Measurements from ENCODE around the gene HELZ.

DNA sequence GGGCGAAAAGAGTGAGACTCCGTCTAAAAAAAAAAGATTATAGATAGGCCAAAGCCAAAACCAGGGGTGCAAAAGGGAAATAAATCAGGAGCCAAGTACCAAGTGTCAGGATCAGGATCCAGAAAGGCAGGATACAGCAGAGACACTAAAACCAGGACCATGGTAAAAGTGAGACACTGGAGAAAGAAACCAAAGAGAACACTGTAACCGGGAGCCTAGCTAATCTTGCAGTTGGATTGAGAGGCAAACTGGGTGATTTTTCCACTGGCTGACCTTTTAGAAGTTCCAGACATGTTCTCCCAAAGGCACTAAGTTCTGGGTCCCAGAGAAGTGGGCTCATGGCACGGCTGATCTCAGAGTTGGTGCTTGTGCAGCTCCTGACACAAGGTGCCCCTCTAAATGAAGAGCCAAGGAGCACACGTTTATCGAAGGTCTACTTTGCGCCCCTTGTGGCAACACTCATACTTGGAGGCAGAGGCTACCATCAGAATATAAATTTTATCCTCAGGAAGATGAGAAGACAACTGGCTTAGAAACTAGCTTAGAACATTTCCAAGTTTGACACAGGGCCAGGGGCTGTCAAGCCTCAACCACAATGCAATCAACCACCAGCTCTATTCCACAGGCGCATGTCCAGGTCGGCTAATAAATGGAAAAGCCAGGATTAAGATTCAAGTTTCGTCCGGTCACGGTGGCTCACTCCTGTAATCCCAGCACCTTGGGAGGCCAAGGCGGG is 27.5 kb upstream of the HELZ start:
- TF ChIP-seq WT1 (tag by site-specific recombination; IDR thresholded peaks at IDR 0.05) = no peak
- TF ChIP-seq ZNF561 (tag by site-specific recombination; IDR thresholded peaks at IDR 0.05; ENCODE audit: borderline replicate concordance) = no peak
- TF ChIP-seq, protein P1, sequence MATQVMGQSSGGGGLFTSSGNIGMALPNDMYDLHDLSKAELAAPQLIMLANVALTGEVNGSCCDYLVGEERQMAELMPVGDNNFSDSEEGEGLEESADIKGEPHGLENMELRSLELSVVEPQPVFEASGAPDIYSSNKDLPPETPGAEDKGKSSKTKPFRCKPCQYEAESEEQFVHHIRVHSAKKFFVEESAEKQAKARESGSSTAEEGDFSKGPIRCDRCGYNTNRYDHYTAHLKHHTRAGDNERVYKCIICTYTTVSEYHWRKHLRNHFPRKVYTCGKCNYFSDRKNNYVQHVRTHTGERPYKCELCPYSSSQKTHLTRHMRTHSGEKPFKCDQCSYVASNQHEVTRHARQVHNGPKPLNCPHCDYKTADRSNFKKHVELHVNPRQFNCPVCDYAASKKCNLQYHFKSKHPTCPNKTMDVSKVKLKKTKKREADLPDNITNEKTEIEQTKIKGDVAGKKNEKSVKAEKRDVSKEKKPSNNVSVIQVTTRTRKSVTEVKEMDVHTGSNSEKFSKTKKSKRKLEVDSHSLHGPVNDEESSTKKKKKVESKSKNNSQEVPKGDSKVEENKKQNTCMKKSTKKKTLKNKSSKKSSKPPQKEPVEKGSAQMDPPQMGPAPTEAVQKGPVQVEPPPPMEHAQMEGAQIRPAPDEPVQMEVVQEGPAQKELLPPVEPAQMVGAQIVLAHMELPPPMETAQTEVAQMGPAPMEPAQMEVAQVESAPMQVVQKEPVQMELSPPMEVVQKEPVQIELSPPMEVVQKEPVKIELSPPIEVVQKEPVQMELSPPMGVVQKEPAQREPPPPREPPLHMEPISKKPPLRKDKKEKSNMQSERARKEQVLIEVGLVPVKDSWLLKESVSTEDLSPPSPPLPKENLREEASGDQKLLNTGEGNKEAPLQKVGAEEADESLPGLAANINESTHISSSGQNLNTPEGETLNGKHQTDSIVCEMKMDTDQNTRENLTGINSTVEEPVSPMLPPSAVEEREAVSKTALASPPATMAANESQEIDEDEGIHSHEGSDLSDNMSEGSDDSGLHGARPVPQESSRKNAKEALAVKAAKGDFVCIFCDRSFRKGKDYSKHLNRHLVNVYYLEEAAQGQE (tag by site-specific recombination; IDR thresholded peaks at IDR 0.05) = no peak
- TF ChIP-seq CTCF (tag by site-specific recombination; IDR thresholded peaks at IDR 0.05) = no peak
- no peak for TF ChIP-seq MZF1 (tag by site-specific recombination; IDR thresholded peaks at IDR 0.05; ENCODE audit: borderline replicate concordance)
- TF ChIP-seq ZNF510 (tag by site-specific recombination; IDR thresholded peaks at IDR 0.05; ENCODE audit: insufficient replicate concordance) = no peak
- no peak for TF ChIP-seq ELK4 (IDR thresholded peaks at IDR 0.05; ENCODE audit: borderline replicate concordance, low read depth, low read length)
- TF ChIP-seq, protein P2, sequence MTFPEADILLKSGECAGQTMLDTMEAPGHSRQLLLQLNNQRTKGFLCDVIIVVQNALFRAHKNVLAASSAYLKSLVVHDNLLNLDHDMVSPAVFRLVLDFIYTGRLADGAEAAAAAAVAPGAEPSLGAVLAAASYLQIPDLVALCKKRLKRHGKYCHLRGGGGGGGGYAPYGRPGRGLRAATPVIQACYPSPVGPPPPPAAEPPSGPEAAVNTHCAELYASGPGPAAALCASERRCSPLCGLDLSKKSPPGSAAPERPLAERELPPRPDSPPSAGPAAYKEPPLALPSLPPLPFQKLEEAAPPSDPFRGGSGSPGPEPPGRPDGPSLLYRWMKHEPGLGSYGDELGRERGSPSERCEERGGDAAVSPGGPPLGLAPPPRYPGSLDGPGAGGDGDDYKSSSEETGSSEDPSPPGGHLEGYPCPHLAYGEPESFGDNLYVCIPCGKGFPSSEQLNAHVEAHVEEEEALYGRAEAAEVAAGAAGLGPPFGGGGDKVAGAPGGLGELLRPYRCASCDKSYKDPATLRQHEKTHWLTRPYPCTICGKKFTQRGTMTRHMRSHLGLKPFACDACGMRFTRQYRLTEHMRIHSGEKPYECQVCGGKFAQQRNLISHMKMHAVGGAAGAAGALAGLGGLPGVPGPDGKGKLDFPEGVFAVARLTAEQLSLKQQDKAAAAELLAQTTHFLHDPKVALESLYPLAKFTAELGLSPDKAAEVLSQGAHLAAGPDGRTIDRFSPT (tag by site-specific recombination; IDR thresholded peaks at IDR 0.05) = no peak
- no peak for TF ChIP-seq ZBTB6 (tag by site-specific recombination; IDR thresholded peaks at IDR 0.05)
